Measurements from ENCODE around the gene TBXA2R.
"Not testable (repeated sequence)": the region's sequence is repeated elsewhere in the genome, so short reads cannot be mapped to it uniquely, and the experiment has no call there.

The TBXA2R gene

DNA sequence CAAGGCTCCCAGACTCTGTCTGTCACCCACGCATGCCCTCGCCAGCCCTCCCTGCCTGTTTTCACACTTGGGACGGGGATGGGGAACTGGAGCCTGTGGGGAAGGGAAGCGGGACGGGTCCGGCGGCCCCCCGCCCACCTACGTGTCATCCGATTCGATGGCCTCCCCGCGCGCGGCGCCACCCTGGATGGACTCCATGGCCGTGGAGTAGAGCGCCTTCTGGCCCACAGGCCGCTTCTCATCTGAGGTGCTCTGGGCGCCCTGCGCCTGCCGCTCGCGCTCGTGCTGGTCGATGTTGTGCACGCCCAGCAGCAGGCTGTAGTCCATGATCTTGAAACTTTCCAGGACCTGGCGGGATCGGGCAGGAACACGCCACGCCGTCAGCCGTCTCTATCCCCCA, 45.0 kb upstream of the TBXA2R start:
- Histone ChIP-seq H3F3A (ENCODE audit: insufficient read depth, low read length) (no peaks in the 10 kb centered on the region), H3K4me2 (ENCODE audit: low read length) (no peak overlapping the region), H3K4me1 (ENCODE audit: insufficient read depth, low read length, severe bottlenecking) (no peaks in the 10 kb centered on the region), H4K20me1 (ENCODE audit: insufficient read depth, low read length) (no peaks in the 10 kb centered on the region), H3K27ac (ENCODE audit: low read depth, low read length, poor library complexity, severe bottlenecking) (no peak overlapping the region), H3K4me3 (ENCODE audit: low read depth, low read length, poor library complexity, severe bottlenecking) (no peak overlapping the region), H3K9ac (ENCODE audit: low read length) (no peak overlapping the region), H2AFZ (ENCODE audit: low read length) (no peak overlapping the region), H3K9me2 (ENCODE audit: low read depth, low read length) (no peaks in the 10 kb centered on the region), H3K36me3 (ENCODE audit: insufficient read depth, low read length) (no peaks in the 10 kb centered on the region), H3K27me3 (ENCODE audit: insufficient read depth, low read length) (no peaks in the 10 kb centered on the region; the same call in 1 of the 2 replicates), H3K9me3 (ENCODE audit: low read length) (no peaks in the 10 kb centered on the region), H3K79me2 (ENCODE audit: insufficient read depth, low read length) (no peaks in the 10 kb centered on the region)
- no peak for TF ChIP-seq EZH2 (IDR thresholded peaks at IDR 0.05; ENCODE audit: borderline replicate concordance, low read length)

DNA sequence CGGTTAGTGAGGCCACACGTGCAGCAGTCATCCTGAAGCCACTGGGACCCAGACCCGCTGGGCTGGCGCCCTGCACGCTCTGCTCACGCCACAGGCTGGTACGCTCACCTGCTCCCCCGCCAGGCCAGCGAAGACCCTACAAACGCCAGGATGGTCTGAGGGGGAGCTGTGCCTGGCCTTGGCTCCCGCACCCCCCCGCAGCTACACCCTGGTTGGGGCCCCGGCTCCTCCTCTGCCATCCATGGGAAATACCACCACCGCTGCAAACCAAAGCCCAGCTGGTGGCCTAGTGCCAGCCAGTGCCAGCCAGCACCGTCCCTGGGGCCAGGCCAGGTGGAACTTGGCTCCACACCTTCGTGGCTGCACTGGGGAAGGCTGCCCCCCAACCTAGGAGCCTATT, 43.2 kb upstream of the TBXA2R start:
- H2AFZ ChIP-seq (ENCODE audit: low read length): no peak overlapping the region
- no peak overlapping the region for H3K4me2 ChIP-seq (ENCODE audit: low read length)
- no peaks in the 10 kb centered on the region for H3K27me3 ChIP-seq (ENCODE audit: insufficient read depth, low read length)
- no peaks in the 10 kb centered on the region for H3F3A ChIP-seq (ENCODE audit: insufficient read depth, low read length)
- no peaks in the 10 kb centered on the region for H3K9me2 ChIP-seq (ENCODE audit: low read depth, low read length)
- no peak overlapping the region for H3K27ac ChIP-seq (ENCODE audit: low read depth, low read length, poor library complexity, severe bottlenecking)
- no peaks in the 10 kb centered on the region for H3K36me3 ChIP-seq (ENCODE audit: insufficient read depth, low read length)
- H3K79me2 ChIP-seq (ENCODE audit: insufficient read depth, low read length): no peaks in the 10 kb centered on the region
- H4K20me1 ChIP-seq (ENCODE audit: insufficient read depth, low read length): no peaks in the 10 kb centered on the region
- no peak overlapping the region for H3K4me3 ChIP-seq (ENCODE audit: low read depth, low read length, poor library complexity, severe bottlenecking)
- TF ChIP-seq EZH2 (IDR thresholded peaks at IDR 0.05; ENCODE audit: borderline replicate concordance, low read length): no peak
- TF ChIP-seq, protein P1, sequence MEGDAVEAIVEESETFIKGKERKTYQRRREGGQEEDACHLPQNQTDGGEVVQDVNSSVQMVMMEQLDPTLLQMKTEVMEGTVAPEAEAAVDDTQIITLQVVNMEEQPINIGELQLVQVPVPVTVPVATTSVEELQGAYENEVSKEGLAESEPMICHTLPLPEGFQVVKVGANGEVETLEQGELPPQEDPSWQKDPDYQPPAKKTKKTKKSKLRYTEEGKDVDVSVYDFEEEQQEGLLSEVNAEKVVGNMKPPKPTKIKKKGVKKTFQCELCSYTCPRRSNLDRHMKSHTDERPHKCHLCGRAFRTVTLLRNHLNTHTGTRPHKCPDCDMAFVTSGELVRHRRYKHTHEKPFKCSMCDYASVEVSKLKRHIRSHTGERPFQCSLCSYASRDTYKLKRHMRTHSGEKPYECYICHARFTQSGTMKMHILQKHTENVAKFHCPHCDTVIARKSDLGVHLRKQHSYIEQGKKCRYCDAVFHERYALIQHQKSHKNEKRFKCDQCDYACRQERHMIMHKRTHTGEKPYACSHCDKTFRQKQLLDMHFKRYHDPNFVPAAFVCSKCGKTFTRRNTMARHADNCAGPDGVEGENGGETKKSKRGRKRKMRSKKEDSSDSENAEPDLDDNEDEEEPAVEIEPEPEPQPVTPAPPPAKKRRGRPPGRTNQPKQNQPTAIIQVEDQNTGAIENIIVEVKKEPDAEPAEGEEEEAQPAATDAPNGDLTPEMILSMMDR (IDR thresholded peaks at IDR 0.05; ENCODE audit: low read length): no peak
- no peaks in the 10 kb centered on the region for H3K9me3 ChIP-seq (ENCODE audit: low read length)
- no peak overlapping the region for H3K9ac ChIP-seq (ENCODE audit: low read length)
- no peaks in the 10 kb centered on the region for H3K4me1 ChIP-seq (ENCODE audit: insufficient read depth, low read length, severe bottlenecking)

DNA sequence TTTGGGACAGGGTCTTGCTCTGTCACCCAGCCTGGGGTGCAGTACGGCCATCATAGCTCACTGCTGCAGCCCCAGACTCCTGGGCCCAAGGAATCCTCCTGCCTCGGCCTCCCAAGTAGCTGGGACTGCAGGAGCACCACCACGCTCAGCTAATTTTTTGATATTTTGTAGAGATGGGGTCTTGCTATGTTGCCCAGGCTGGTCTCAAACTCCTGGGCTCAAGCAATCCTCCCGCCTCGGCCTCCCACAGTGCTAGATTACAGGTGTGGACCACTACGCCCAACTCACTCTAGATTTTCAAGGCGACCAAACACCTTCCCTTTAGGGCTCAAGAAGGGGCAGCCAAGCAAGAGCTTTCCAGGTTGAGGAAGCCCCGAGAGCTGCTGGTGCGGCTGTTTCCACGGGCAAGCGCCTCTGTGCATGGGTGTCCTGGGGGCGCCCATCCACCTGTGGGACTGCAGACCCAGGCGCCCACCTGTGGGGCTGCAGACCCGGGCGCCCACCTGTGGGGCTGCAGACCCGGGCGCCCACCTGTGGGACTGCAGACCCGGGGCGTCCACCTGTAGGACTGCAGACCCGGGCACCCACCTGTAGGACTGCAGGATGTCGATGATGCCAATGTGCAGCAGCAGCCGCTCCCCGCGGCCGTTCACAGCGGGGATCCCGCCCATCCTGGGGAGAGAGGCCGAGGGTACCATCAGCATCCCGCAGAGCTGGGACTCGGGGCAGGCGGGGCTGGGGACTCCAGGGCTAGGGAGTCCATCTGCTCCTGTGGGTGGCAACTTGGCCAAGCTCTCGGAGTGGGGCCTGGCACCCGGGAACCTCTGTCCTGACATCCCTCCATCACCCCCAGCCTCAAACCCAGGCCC, 41.6 kb upstream of the TBXA2R start:
- Histone ChIP-seq H4K20me1 (ENCODE audit: insufficient read depth, low read length) (no peaks in the 10 kb centered on the region), H2AFZ (ENCODE audit: low read length) (no peak overlapping the region), H3K27me3 (ENCODE audit: insufficient read depth, low read length) (no peaks in the 10 kb centered on the region), H3K9me2 (ENCODE audit: low read depth, low read length) (no peaks in the 10 kb centered on the region), H3K4me3 (ENCODE audit: low read depth, low read length, poor library complexity, severe bottlenecking) (no peak overlapping the region), H3K9me3 (ENCODE audit: low read length) (no peaks in the 10 kb centered on the region), H3K9ac (ENCODE audit: low read length) (no peak overlapping the region), H3K36me3 (ENCODE audit: insufficient read depth, low read length) (no peaks in the 10 kb centered on the region), H3K27ac (ENCODE audit: low read depth, low read length, poor library complexity, severe bottlenecking) (no peak overlapping the region), H3K4me1 (ENCODE audit: insufficient read depth, low read length, severe bottlenecking) (no peaks in the 10 kb centered on the region), H3F3A (ENCODE audit: insufficient read depth, low read length) (no peaks in the 10 kb centered on the region), H3K79me2 (ENCODE audit: insufficient read depth, low read length) (no peaks in the 10 kb centered on the region), H3K4me2 (ENCODE audit: low read length) (no peak overlapping the region)
- TF ChIP-seq, protein P1 (IDR thresholded peaks at IDR 0.05; ENCODE audit: low read length): no peak
- TF ChIP-seq EZH2 (IDR thresholded peaks at IDR 0.05; ENCODE audit: borderline replicate concordance, low read length): no peak

DNA sequence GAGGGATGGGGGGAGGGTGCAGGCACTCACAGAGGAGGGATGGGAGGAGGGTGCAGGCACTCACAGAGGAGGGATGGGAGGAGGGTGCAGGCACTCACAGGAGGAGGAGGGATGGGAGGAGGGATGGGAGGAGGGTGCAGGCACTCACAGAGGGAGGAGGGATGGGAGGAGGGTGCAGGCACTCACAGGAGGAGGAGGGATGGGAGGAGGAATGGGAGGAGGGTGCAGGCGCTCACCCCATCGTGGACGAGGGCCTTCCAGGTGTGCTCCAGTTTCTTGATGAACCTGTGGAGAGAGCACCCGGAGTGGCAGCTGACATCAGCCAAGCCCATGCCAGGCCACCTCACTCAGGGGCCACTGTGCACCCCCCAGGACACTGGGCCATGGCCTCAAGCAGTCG, 40.4 kb upstream of the TBXA2R start:
- not testable (repeated sequence) for H2AFZ ChIP-seq (ENCODE audit: low read length); H3K9me2 ChIP-seq (ENCODE audit: low read depth, low read length); H3K36me3 ChIP-seq (ENCODE audit: insufficient read depth, low read length)

More for the DNA sequence above, 40.4 kb upstream of the TBXA2R start:
- not testable (repeated sequence) for H3K27ac ChIP-seq (ENCODE audit: low read depth, low read length, poor library complexity, severe bottlenecking); H3K9ac ChIP-seq (ENCODE audit: low read length); H3K27me3 ChIP-seq (ENCODE audit: insufficient read depth, low read length); H3F3A ChIP-seq (ENCODE audit: insufficient read depth, low read length); H3K4me1 ChIP-seq (ENCODE audit: insufficient read depth, low read length, severe bottlenecking); H3K9me3 ChIP-seq (ENCODE audit: low read length); H3K79me2 ChIP-seq (ENCODE audit: insufficient read depth, low read length); H4K20me1 ChIP-seq (ENCODE audit: insufficient read depth, low read length); H3K4me3 ChIP-seq (ENCODE audit: low read depth, low read length, poor library complexity, severe bottlenecking); H3K4me2 ChIP-seq (ENCODE audit: low read length)

Data from OCI-LY1 (cell line).